SK-N-SH (cell line): ENCODE data around the gene TECTB. TPM values are rescaled to one million over a fixed set of nuclear protein-coding genes. Genes with fewer than 3 reads are reported as not detected.

Experiments
- CTCF ChIA-PET: fragments of 300-600, 350-600 bp; formaldehyde crosslinking; extraction: SDS; loops from one replicate; lab custom pipeline; 2021; lab: Yijun Ruan, JAX
- POLR2A ChIA-PET: fragments of 350-600 bp; sonication (Branson Sonifier 250); formaldehyde crosslinking; extraction: SDS; loops from one replicate; lab custom pipeline; 2020; ENCODE audit warnings: antibody characterized with exemption, inconsistent platforms; lab: Yijun Ruan, JAX
- DNase-seq: peaks from one replicate; pipeline ENCODE4 v3.0.0; 2012
- H2AFZ ChIP-seq: fragments of 200-600 bp; sonication (generic); 2 replicates; pipeline ENCODE4 v1.8.1; 2016; ENCODE audit warnings: antibody characterized with exemption, mild to moderate bottlenecking, low read depth
- H3F3A ChIP-seq: fragments of 200-600 bp; sonication (generic); replicated peaks from 2 replicates; pipeline ENCODE3; 2016; ENCODE audit warnings: antibody characterized with exemption, mild to moderate bottlenecking; ENCODE audit not compliant: insufficient read depth
- H3K27ac ChIP-seq, 2 experiments: fragments of 200-500 bp in 1 of 2; fragments of 200-600 bp in 1 of 2; sonication (Bioruptor generic) in 1 of 2; sonication (generic), shearing (Covaris generic) in 1 of 2; 2 replicates each; pipeline versions ENCODE4 v1.5.1 to v1.6.1; 2014 to 2016; ENCODE audit warnings: low read depth in 2 of 2, inconsistent platforms in 1 of 2, low read length in 1 of 2, mild to moderate bottlenecking in 1 of 2, mixed read lengths in 1 of 2
- H3K27me3 ChIP-seq: fragments of 200-600 bp; sonication (generic), shearing (Covaris generic); 2 replicates; pipeline ENCODE4 v1.6.1; 2016; ENCODE audit warnings: mixed run types; ENCODE audit not compliant: insufficient read depth
- H3K36me3 ChIP-seq, 2 experiments: fragments of 200-500 bp in 1 of 2; fragments of 200-600 bp in 1 of 2; sonication (Bioruptor generic) in 1 of 2; sonication (generic) in 1 of 2; replicated peaks in 1 of 2; 2 replicates each; pipeline versions ENCODE3 to v1.5.1; 2014 to 2016; ENCODE audit warnings: low read length in 1 of 2, mild to moderate bottlenecking in 1 of 2; ENCODE audit not compliant: insufficient read depth in 2 of 2, control insufficient read depth in 1 of 2
- H3K4me1 ChIP-seq, 2 experiments: fragments of 200-500 bp in 1 of 2; fragments of 200-600 bp in 1 of 2; sonication (Bioruptor generic) in 1 of 2; sonication (generic), shearing (Covaris generic) in 1 of 2; 2 replicates each; pipeline versions ENCODE4 v1.5.1 to v1.6.1; 2014 to 2016; ENCODE audit warnings: low read depth in 1 of 2, low read length in 1 of 2, mixed run types in 1 of 2; ENCODE audit not compliant: insufficient read depth in 2 of 2, control insufficient read depth in 1 of 2
- H3K4me2 ChIP-seq: fragments of 200-600 bp; sonication (generic), shearing (Covaris generic); 2 replicates; pipeline ENCODE4 v1.6.1; 2017; ENCODE audit warnings: mixed run types
- H3K4me3 ChIP-seq, 2 experiments: fragments of 200-500 bp in 1 of 2; fragments of 200-600 bp in 1 of 2; sonication (Bioruptor generic) in 1 of 2; sonication (generic), shearing (Covaris generic) in 1 of 2; 2 replicates each; pipeline versions ENCODE4 v1.5.1 to v1.8.1; 2014 to 2016; ENCODE audit warnings: low read depth in 2 of 2, inconsistent platforms in 1 of 2, low read length in 1 of 2, mild to moderate bottlenecking in 1 of 2, mixed read lengths in 1 of 2, moderate library complexity in 1 of 2
- H3K79me2 ChIP-seq: fragments of 200-600 bp; sonication (generic); 2 replicates; pipeline ENCODE4 v1.8.1; 2017; ENCODE audit warnings: mild to moderate bottlenecking; ENCODE audit not compliant: insufficient read depth
- H3K9ac ChIP-seq: fragments of 200-600 bp; sonication (generic); 2 replicates; pipeline ENCODE4 v1.6.1; 2017; ENCODE audit warnings: mixed run types
- H3K9me2 ChIP-seq: fragments of 200-600 bp; sonication (generic); 2 replicates; pipeline ENCODE4 v1.6.1; 2017; ENCODE audit warnings: mixed run types
- H3K9me3 ChIP-seq: fragments of 200-600 bp; sonication (generic); 2 replicates; pipeline ENCODE4 v1.6.1; 2017; ENCODE audit warnings: mixed run types, mild to moderate bottlenecking, moderate library complexity
- H4K20me1 ChIP-seq: fragments of 200-600 bp; sonication (generic); 2 replicates; pipeline ENCODE4 v1.6.1; 2017; ENCODE audit warnings: mild to moderate bottlenecking, mixed run types; ENCODE audit not compliant: insufficient read depth
- ELF1 ChIP-seq: IDR thresholded peaks from 2 replicates; pipeline ENCODE4 v1.4.0; 2012
- EP300 ChIP-seq, 2 experiments: IDR thresholded peaks; 2 replicates each; pipeline versions ENCODE4 v1.4.0 to v1.6.1; 2012; ENCODE audit warnings: borderline replicate concordance in 1 of 2, low read depth in 1 of 2, low read length in 1 of 2
- EZH2phosphoT487 ChIP-seq: fragments of 200-600 bp; sonication (generic); IDR thresholded peaks from 2 replicates; pipeline ENCODE4 v1.6.1; 2017; ENCODE audit warnings: low read depth, mixed run types, mild to moderate bottlenecking, antibody characterized with exemption, moderate library complexity, borderline replicate concordance
- FOXM1 ChIP-seq: IDR thresholded peaks from 2 replicates; pipeline ENCODE4 v1.4.0; 2012; ENCODE audit warnings: low read depth, mild to moderate bottlenecking
- GATA2 ChIP-seq: sonication (generic); formaldehyde crosslinking; IDR thresholded peaks from 2 replicates; pipeline ENCODE4 v1.5.0; 2020; ENCODE audit warnings: mild to moderate bottlenecking, missing genetic modification reagents
- MEF2A ChIP-seq: IDR thresholded peaks from 2 replicates; pipeline ENCODE4 v1.4.0; 2012; ENCODE audit warnings: low read depth, borderline replicate concordance
- NRF1 ChIP-seq: IDR thresholded peaks from 2 replicates; pipeline ENCODE4 v1.6.1; 2012; ENCODE audit warnings: low read depth, mild to moderate bottlenecking, low read length
- RAD21 ChIP-seq: IDR thresholded peaks from 2 replicates; pipeline ENCODE4 v1.6.1; 2012; ENCODE audit warnings: mild to moderate bottlenecking, low read length
- RCOR1 ChIP-seq: fragments of 150-350 bp; IDR thresholded peaks from 2 replicates; pipeline ENCODE4 v1.6.1; 2017; ENCODE audit warnings: antibody characterized with exemption, low read length
- REST ChIP-seq: IDR thresholded peaks from 2 replicates; pipeline ENCODE4 v1.6.1; 2012; ENCODE audit warnings: mild to moderate bottlenecking, low read depth, low read length, moderate library complexity
- RXRA ChIP-seq: IDR thresholded peaks from 2 replicates; pipeline ENCODE4 v1.4.0; 2012; ENCODE audit warnings: low read depth, mild to moderate bottlenecking, borderline replicate concordance
- SMC3 ChIP-seq: IDR thresholded peaks from 2 replicates; pipeline ENCODE4 v1.6.1; 2012; ENCODE audit warnings: low read depth, low read length, improper control_type of control experiment
- TAF1 ChIP-seq: IDR thresholded peaks from 2 replicates; pipeline ENCODE4 v1.6.1; 2012; ENCODE audit warnings: low read depth, mild to moderate bottlenecking, low read length, moderate library complexity, borderline replicate concordance
- TCF12 ChIP-seq: IDR thresholded peaks from 2 replicates; pipeline ENCODE4 v1.4.0; 2012
- USF1 ChIP-seq: IDR thresholded peaks from 2 replicates; pipeline ENCODE4 v1.4.0; 2012; ENCODE audit warnings: low read depth, borderline replicate concordance
- USF2 ChIP-seq: fragments of 150-350 bp; IDR thresholded peaks from 2 replicates; pipeline ENCODE4 v1.6.1; 2017; ENCODE audit warnings: antibody characterized with exemption, low read length, low read depth, borderline replicate concordance
- YY1 ChIP-seq: IDR thresholded peaks from 2 replicates; pipeline ENCODE4 v1.4.0; 2012; ENCODE audit warnings: low read depth, mild to moderate bottlenecking
- ZBTB33 ChIP-seq: IDR thresholded peaks from 2 replicates; pipeline ENCODE4 v1.4.0; 2012; ENCODE audit warnings: low read depth, borderline replicate concordance
- WGBS: methylation state at CpG from one replicate; pipeline ENCODE4 v1.1.6; 2017; ENCODE audit warnings: low lambda C conversion rate; 5-methylcytosine and 5-hydroxymethylcytosine counted together
- polyA plus RNA-seq, 3 experiments: library from polyadenylated mRNA; depleted of rRNA; stranded (reverse); fragments of >200 nt; gene quantifications; 2 replicates each; pipeline ENCODE4 v1.2.3, GENCODE V29; 2012

Gene TECTB
- polyA plus RNA-seq, 1 of the 3 experiments (the other 2 are of a cell fraction), result not detected

- TF ChIP-seq REST (no peak), EZH2phosphoT487 (no peak), RXRA (no peak)
These were observed 50.3 kb downstream of the TECTB start (continued) for GRCh38 chr10:112333452-112333851.

GRCh38 chr10:112335111-112335867 is 52.1 kb downstream of the TECTB start:
- DNase-seq, result no peak
- Histone ChIP-seq H3K4me2 (no peak overlapping the region), H3K79me2 (no peaks in the 10 kb centered on the region), H3K9me3 (no peaks in the 10 kb centered on the region), H4K20me1 (no peaks in the 10 kb centered on the region), H3F3A (no peaks in the 10 kb centered on the region), H2AFZ (no peak overlapping the region), H3K36me3 (no peaks in the 10 kb centered on the region), H3K27ac (no peak overlapping the region), H3K9ac (no peak overlapping the region)
- POLR2A ChIA-PET, result no interaction called here
- WGBS, result 30% methylated on average over 5 of the region's 5 CpGs
- no peak for TF ChIP-seq FOXM1
- TF ChIP-seq, all 33 proteins: peak for 0
- CTCF ChIA-PET, result interaction anchor here (1.2 to 2.0 kb wide), 3 partner anchors 11 to 21 kb away, joined by 3 to 4 read pairs (median 4); no protein-coding TSS in a partner anchor
- Histone ChIP-seq H3K4me1 (no peaks in the 10 kb centered on the region), H3K9me2 (no peaks in the 10 kb centered on the region), H3K4me3 (no peak overlapping the region), H3K27me3 (no peaks in the 10 kb centered on the region)

- Histone ChIP-seq H3K4me3 (no peak overlapping the region), H3K9me3 (no peaks in the 10 kb centered on the region), H3K9ac (no peak overlapping the region), H3K36me3 (no peaks in the 10 kb centered on the region), H3K4me1 (peaks cover 0 to 5% of the 10 kb centered on the region in 2 experiments; a peak in 1 of 4 replicates), H3K4me2 (no peak overlapping the region), H2AFZ (no peak overlapping the region), H3K9me2 (no peaks in the 10 kb centered on the region), H3K79me2 (no peaks in the 10 kb centered on the region), H3F3A (no peaks in the 10 kb centered on the region), H4K20me1 (no peaks in the 10 kb centered on the region), H3K27me3 (no peaks in the 10 kb centered on the region), H3K27ac (no peak overlapping the region)
- ChIA-PET POLR2A (no interaction called here), CTCF (interaction anchor here (1.2 to 2.0 kb wide), 3 partner anchors 12 to 22 kb away, joined by 3 to 4 read pairs (median 4); no protein-coding TSS in a partner anchor)
- WGBS, result 75% methylated on average over 4 of the region's 4 CpGs
- no peak for DNase-seq
- TF ChIP-seq GATA2 (CRISPR knock-in tag) (no peak), USF1 (no peak), EP300 (IDR thresholded peaks at IDR 0.05; ENCODE audit: borderline replicate concordance in 1 of 2, low read depth in 1 of 2, low read length in 1 of 2) (no peak), RCOR1 (no peak), YY1 (no peak), RAD21 (no peak), ELF1 (no peak), USF2 (no peak), MEF2A (no peak), TCF12 (no peak), TAF1 (no peak), ZBTB33 (no peak), NRF1 (no peak), SMC3 (no peak), RXRA (no peak)
These were observed 52.7 kb downstream of the TECTB start for GRCh38 chr10:112335868-112336265.
